Ishikawa (cell line): ENCODE measurements around the gene DLD.

ENCODE experiments used
- CEBPB ChIP-seq: IDR thresholded peaks from 2 replicates; pipeline ENCODE4 v1.6.1; 2012
- CREB1 ChIP-seq: IDR thresholded peaks from 2 replicates; pipeline ENCODE4 v1.6.1; 2012; ENCODE audit warnings: low read depth
- EGR1 ChIP-seq: IDR thresholded peaks from 2 replicates; pipeline ENCODE4 v1.6.1; 2012
- EP300 ChIP-seq: IDR thresholded peaks from 2 replicates; pipeline ENCODE4 v1.6.1; 2012; ENCODE audit warnings: borderline replicate concordance
- FOXM1 ChIP-seq: IDR thresholded peaks from 2 replicates; pipeline ENCODE4 v1.6.1; 2012; ENCODE audit warnings: low read depth, borderline replicate concordance
- MAX ChIP-seq: IDR thresholded peaks from 2 replicates; pipeline ENCODE4 v1.6.1; 2012
- NFIC ChIP-seq: IDR thresholded peaks from 2 replicates; pipeline ENCODE4 v1.6.1; 2012
- RAD21 ChIP-seq: IDR thresholded peaks from 2 replicates; pipeline ENCODE4 v1.6.1; 2012; ENCODE audit warnings: low read depth
- REST ChIP-seq: IDR thresholded peaks from 2 replicates; pipeline ENCODE4 v1.6.1; 2012; ENCODE audit warnings: low read depth, mild to moderate bottlenecking
- TAF1 ChIP-seq: IDR thresholded peaks from 2 replicates; pipeline ENCODE4 v1.6.1; 2012; ENCODE audit warnings: low read depth, mild to moderate bottlenecking
- TCF12 ChIP-seq: IDR thresholded peaks from 2 replicates; pipeline ENCODE4 v1.6.1; 2012; ENCODE audit warnings: low read depth
- TEAD4 ChIP-seq: IDR thresholded peaks from 2 replicates; pipeline ENCODE4 v1.6.1; 2012
- USF1 ChIP-seq: IDR thresholded peaks from 2 replicates; pipeline ENCODE4 v1.6.1; 2012
- YY1 ChIP-seq: IDR thresholded peaks from 2 replicates; pipeline ENCODE4 v1.6.1; 2012; ENCODE audit warnings: low read depth
- ZBTB7A ChIP-seq: IDR thresholded peaks from 2 replicates; pipeline ENCODE4 v1.6.1; 2012; ENCODE audit warnings: low read depth

Gene DLD

GRCh38 chr7:107918948-107919347 is 28.0 kb downstream of the DLD start:
- TF ChIP-seq CEBPB (no peak), TAF1 (no peak), MAX (no peak), ZBTB7A (no peak), EGR1 (no peak), REST (no peak), CREB1 (no peak), USF1 (no peak), TCF12 (no peak), FOXM1 (no peak), TEAD4 (no peak)

- TF ChIP-seq TEAD4 = no peak
- TF ChIP-seq RAD21 = no peak
- no peak for TF ChIP-seq REST
- no peak for TF ChIP-seq EP300
- TF ChIP-seq YY1 = no peak
- no peak for TF ChIP-seq FOXM1
Measured at GRCh38 chr7:107920048-107920772, 29.2 kb downstream of the DLD start.

- TF ChIP-seq YY1 = no peak
- no peak for TF ChIP-seq EGR1
- no peak for TF ChIP-seq RAD21
Measured at GRCh38 chr7:107922886-107923285, 31.9 kb downstream of the DLD start.

- TF ChIP-seq ZBTB7A (no peak), TAF1 (no peak), MAX (no peak), EGR1 (no peak)
Measured at GRCh38 chr7:107924841-107925504, 34.0 kb downstream of the DLD start.

GRCh38 chr7:107926481-107926880 is 35.5 kb downstream of the DLD start:
- TF ChIP-seq CREB1 (no peak), EP300 (no peak)

GRCh38 chr7:107931740-107932515 is 40.9 kb downstream of the DLD start:
- no peak for TF ChIP-seq TAF1
- TF ChIP-seq EGR1 = no peak
- TF ChIP-seq REST = no peak
- no peak for TF ChIP-seq NFIC
- no peak for TF ChIP-seq YY1
- TF ChIP-seq TEAD4 = no peak
- no peak for TF ChIP-seq USF1
- no peak for TF ChIP-seq MAX
- no peak for TF ChIP-seq FOXM1
- TF ChIP-seq CEBPB = no peak
- TF ChIP-seq TCF12 = no peak
- TF ChIP-seq CREB1 = no peak
- no peak for TF ChIP-seq EP300
- TF ChIP-seq ZBTB7A = no peak
- no peak for TF ChIP-seq RAD21
